GM03348 (cell line): ENCODE results near the gene SPTB.

ENCODE experiments used
- DNase-seq: peaks from one replicate; pipeline ENCODE4 v3.0.0; 2012; ENCODE audit warnings: low spot score

Gene SPTB

DNA sequence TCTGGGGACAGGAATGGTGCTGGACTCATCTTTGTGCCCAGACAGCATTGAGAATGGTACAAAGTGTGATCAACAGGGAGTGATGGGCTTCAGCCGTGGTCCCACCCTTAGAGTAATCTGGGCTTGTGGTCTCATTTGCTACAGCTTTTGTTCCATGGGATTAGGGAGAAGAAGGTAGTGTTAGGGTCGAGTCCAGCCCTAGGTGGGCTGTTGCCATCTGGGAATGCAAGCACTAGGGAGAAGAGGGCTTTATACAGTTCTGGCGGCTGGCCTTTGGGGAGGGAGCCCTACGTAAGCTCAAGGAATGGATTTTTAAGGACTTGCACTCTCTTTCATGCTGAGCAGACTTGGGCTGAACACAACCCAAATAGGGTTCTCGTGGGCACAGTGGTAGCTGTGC lies 170.6 kb downstream of the SPTB start:
- DNase-seq, result no peak

- no peak for DNase-seq
Measured at GRCh38 chr14:64708148-64709004, 171.3 kb downstream of the SPTB start.

DNA sequence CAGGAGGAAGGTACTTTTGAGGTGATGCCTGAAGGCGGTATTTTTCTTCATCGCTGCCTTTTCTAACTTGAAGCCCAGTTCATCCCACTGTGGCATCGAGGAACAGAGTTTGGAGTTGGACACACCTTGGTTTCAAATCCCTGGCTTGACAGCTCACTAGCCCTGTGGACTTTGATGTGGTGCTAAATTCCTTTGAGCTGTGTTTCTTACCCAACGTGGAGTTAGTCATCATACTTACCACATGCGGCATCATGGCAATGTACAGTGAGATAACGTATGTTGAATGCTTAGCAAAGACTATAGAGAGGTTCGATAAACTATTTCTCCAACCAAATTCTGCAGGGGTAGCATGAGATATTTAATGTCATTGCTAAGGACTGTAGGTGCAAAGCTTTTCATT lies 172.0 kb downstream of the SPTB start:
- peak; percentile 63 for DNase-seq

DNA sequence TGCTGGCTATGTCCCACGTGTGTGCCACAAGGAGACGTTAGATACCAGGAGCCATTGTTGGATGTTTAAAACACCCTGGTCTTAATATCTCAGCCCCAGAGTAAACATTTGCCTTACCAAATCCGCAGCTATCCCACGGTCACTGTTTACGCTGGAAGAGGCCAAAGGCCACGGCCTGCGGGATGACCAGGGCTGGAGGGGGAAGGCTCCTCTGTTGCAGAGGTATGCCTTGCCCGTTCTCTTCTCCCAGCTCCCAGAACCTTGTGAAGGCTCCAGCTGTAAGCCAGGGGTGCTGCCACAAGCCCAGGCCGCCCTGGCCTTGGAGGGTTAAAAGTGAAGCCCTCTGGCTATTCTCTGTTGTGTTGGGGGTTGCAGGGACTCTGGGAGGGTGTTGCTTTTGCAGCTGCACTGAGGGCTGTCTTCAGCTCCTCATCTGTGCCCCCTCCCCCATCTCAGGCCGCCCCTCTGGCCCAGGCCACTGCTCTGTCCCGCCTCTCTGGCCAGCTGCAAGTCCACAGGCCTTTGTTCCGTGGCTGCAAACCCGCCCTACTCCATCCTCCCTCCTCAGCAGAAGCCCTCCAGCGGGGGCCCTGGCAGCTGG lies 173.0 kb downstream of the SPTB start:
- DNase-seq, result no peak

DNA sequence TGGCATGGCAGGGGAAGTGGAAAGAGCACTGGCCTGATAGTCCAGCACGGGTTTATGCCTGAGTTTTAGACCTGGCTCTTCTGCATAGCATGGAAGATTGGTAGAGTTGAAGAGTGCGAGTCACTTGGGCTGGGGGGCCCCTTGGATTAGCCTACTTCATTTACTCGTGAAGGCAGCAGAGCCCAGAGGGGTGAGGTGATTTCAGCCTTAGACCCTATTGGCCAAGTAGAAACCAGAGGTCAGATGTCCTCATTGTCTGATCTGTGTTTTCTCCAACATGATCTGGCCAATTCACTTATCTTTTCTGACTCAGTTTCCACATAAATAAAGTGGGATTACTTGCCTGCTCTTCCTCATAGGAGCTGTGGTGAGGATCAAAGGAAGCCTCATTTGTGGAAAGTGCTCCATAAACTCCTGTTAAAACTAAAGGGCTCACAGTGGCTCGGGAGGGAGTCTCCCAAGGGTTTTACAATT lies 173.6 kb downstream of the SPTB start:
- DNase-seq, result no peak

- peak; percentile 33 for DNase-seq
Measured at GRCh38 chr14:64705381-64706118, 174.2 kb downstream of the SPTB start.

DNA sequence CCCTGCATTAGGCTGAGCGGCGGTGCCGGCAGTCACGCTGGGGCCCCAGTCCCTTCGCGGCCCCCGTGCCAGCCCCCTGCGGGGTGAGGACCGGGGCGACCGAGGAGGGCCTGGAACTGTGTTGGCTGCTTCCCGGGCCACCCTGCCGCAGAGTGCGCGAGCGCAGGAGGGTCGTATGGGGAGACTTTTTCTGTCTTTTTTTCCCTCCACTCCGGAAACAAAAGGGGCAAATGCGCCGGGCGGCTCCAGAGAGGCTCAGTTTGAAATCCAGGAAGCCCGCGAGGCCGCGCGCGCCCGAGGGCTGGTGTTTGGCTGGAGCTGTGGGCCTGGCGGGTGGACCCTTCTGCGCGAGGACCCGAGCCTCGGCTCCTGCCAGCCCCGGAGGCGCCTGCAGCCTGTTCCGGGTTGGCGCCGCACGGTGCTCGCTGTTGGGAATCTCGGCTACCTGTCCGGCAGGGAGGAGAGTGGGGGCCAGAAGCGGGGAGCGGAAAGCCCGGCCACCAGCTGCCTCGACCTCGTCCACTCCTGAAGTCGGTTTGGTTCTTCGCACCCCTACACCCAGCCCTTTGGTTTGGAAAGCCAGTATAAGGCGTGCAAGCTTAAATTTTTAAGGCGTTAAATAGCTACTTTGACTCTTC lies 174.8 kb downstream of the SPTB start:
- peak; percentile 60 for DNase-seq

DNA sequence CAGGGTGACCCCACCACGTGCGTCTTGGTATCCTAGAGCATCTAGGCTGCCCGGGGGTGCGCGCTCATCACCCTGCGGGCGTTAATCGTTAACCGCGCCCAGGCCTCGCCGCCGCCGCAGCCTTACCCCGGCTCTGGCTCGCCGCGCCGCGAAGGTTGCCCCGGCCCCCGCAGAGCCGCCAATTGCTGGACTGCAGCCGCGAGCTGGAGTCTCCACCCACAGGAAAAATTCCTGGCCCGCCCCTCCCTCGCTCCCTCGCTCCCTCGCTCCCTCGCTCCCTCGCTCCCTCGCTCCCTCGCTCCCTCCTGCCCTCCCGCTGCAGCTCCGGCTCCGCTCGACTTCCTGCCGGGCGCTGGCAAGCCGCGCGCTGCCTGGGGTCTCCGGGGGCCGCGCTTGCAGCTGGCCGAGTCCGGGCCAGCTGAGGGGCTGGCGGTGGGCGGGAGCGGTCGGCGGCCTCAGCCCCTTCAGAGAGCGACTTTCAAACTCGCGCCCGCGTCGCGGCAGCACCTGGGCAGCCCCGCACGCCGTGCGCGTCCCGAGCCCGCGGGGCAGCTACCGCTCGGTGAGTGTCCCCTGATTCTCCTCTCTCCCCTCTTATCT lies 175.5 kb downstream of the SPTB start, which contains the start of gene PLEKHG3:
PLEKHG3 (plus strand) TSS at position 282 of the 600 bp plus-strand sequence. CDS start 23,208 bp downstream, outside the sequence.
- peak; percentile 91 for DNase-seq

DNA sequence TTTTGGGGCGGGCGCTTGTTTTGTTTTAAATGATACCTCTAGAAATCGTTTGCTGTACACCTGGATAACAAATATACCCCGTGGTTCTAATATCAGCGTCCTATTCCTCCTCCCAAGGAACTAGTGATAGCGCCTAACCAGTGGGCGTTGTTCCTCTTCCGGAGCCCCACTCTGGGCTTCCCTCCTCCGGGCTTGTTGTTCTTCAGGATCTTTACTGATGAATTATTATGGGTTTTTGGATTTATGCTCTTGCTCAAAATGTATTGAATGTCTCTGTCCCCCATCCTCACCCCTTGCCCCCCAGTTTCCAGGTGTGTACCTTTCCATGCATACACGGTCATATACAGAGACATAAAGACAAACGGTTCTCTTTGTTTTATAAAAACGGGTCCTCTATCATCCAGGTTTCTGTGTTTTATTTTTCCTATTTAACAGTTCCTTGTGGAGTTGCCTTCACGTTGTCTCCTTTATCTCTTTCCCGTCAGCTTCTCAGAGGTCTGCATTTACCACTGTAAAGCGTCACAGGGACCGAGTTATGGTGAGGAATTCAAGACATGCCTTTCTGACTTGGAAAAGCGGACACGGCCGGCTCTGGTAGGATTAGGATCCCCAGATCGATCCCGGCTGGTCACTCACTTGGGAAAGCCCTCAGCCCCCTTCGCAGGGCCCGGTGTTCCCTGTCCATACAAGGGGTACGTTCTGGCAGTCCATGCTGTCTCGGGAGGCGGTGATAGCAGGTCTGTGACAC lies 176.1 kb downstream of the SPTB start:
- DNase-seq, result no peak

DNA sequence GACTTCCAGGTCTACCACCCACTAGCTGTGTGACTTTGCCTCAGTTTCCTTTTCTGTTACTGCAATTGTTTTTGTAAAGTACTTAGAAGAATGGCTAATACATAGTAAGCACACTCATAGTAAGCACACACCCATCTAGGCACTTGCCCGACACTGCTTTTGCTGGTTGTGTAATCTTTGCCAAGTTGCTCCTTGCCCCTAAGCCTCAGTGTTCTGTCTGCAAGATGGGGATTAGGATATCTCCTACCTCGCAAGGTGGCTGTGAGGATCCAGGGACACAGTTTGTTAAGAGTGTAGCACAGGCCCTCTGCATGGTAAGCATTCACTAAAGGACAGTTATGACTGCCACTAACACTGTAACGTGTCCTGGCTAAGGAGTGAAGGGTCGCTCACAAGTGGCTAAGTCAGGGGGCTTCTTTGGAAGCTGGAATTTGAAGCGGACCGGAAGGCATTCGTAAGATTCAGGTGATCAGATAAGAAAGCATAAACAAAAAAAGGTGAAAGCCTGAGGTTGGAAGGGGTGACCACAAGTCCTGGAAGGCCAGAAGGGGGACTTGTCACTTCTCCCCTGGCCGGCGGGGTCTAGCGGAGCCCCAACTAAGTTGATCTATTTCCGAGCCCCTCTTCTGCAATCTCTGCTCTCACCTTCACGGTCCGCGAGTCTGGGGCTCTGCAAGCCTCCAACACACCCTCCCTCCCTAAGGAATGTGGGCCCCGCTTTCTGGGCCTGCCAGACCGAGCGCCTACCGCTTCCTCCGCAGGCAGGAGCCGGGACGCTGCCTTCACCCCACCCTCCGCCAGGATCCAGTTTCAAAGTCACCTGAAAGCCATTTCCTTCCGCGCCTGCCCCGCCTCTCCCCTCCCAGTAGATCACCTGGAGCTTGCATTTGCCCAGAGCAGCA lies 177.0 kb downstream of the SPTB start:
- DNase-seq, result no peak

GRCh38 chr14:64701660-64702059 lies 178.0 kb downstream of the SPTB start:
- no peak for DNase-seq

GRCh38 chr14:64700894-64701293 lies 178.8 kb downstream of the SPTB start:
- DNase-seq, result no peak

DNA sequence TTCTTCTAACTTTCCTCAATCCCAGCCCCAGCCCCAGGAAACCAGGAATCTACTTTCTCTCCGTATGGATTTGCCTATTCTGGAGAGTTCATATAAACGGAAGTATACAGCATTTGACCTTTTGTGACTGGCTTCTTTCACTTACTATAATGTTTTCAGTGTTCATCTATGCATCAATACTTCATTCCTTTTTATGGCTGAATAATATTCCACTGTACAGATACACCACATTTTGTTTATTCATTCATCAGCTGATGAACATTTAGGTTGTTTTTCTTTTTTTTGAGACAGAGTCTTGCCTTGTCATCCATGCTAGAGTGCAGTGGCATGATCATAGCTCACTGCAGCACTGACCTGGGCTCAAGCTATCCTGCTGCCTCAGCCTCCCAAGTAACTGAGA lies 179.4 kb downstream of the SPTB start:
- DNase-seq, result no peak

GRCh38 chr14:64698903-64699302 lies 180.8 kb downstream of the SPTB start:
- no peak for DNase-seq

DNA sequence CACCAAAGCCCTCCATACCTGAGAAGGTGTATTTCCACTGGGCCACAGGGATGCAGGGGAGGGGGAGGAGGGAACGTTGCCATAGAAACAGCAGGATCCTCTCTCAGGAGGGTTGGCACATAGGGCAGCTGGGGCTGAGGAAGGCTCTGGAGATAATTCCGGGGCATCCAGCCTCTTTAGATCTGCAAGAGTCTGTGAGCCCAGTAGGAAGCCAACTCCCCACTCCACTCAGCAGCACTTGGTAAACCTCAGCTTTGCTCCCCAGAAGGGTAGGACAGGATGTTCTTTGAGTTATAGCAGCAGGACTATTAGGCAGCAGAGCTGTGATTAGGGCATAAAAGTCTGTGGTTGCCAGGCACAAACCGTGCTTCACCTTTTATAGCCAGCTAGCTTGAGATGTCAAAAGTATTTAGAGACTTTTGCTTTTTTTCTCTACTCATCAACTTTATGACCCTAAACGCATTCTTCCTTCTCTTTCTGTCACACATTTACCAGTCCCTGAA lies 183.3 kb downstream of the SPTB start:
- DNase-seq, result no peak
